Left ventricle myocardium inferior (tissue), 1 donor: Measurements from ENCODE around the gene DCAF11. TPM values are rescaled to one million over a fixed set of nuclear protein-coding genes. Genes with fewer than 3 reads are reported as not detected.

Experiments
- DNase-seq: peaks from one replicate; pipeline ENCODE4 v3.0.0-alpha.2; 2020
- H3K27ac ChIP-seq: fragments of 200-600 bp; replicated peaks from 2 replicates; pipeline ENCODE4 v1.8.0; 2021
- H3K27me3 ChIP-seq: fragments of 200-600 bp; 2 replicates; pipeline ENCODE4 v1.8.0; 2021; ENCODE audit warnings: low read depth
- H3K36me3 ChIP-seq: fragments of 200-600 bp; 2 replicates; pipeline ENCODE4 v1.8.0; 2021
- H3K4me1 ChIP-seq: fragments of 200-600 bp; 2 replicates; pipeline ENCODE4 v1.8.0; 2021
- H3K4me3 ChIP-seq: fragments of 200-600 bp; 2 replicates; pipeline ENCODE4 v1.8.0; 2021; ENCODE audit warnings: mild to moderate bottlenecking, moderate library complexity
- H3K9me3 ChIP-seq: fragments of 200-600 bp; replicated peaks from 2 replicates; pipeline ENCODE4 v1.8.0; 2021
- CTCF ChIP-seq: fragments of 200-600 bp; IDR thresholded peaks from 2 replicates; pipeline ENCODE4 v1.8.0; 2021; ENCODE audit warnings: antibody characterized with exemption, mild to moderate bottlenecking, borderline replicate concordance
- intact Hi-C: fragments of 100-400 bp; cut with micrococcal nuclease; formaldehyde crosslinking; loops from one replicate; pipeline ENCODE4 v1.11.0; 2022
- total RNA-seq: library from RNA; stranded (reverse); fragmentation: NEBNext Ultra II Directional; extraction: Animal tissue kit (Norgen Biotek cat#: 25700); gene quantifications from one replicate; pipeline ENCODE4 v1.2.1, GENCODE V29; 2021
- donor health status: DM: no; HTN: yes; CAD: no; lungs with severe emphysema.

DCAF11 gene
- total RNA-seq, 1 donor from 2014 or later = 74.7 TPM

- intact Hi-C loops = no loop called here
- Histone ChIP-seq H3K27ac (peak within 1 kb of the TSS; percentile 94), H3K4me1 (peaks cover 76% of the 10 kb centered on the region), H3K27me3 (no peaks in the 10 kb centered on the region), H3K36me3 (peaks cover 40% of the 10 kb centered on the region), H3K4me3 (peak within 1 kb of the TSS; percentile 93), H3K9me3 (no peaks in the 10 kb centered on the region)
- peak; percentile 80 for TF ChIP-seq CTCF
- peak; percentile 100 for DNase-seq
Measured at GRCh38 chr14:24141097-24141880, 26.7 kb downstream of the DCAF11 start, which contains the start of gene EMC9. TSS of gene EMC9 (minus strand) at chr14:24141591. CDS start at chr14:24141304, 287 bp downstream.

GRCh38 chr14:24143511-24143910 is 28.9 kb downstream of the DCAF11 start:
- no peak for TF ChIP-seq CTCF
- intact Hi-C loops = no loop called here
- H3K27ac ChIP-seq = no peak overlapping the region

GRCh38 chr14:24144451-24144850 is 29.9 kb downstream of the DCAF11 start:
- Histone ChIP-seq H3K4me1 (peaks cover 72% of the 10 kb centered on the region), H3K4me3 (no peak overlapping the region), H3K27ac (no peak overlapping the region), H3K36me3 (peaks cover 29% of the 10 kb centered on the region), H3K27me3 (no peaks in the 10 kb centered on the region), H3K9me3 (no peaks in the 10 kb centered on the region)
- no peak for DNase-seq
- intact Hi-C loops = no loop called here
- TF ChIP-seq CTCF = no peak

More at GRCh38 chr14:24143511-24143910, 28.9 kb downstream of the DCAF11 start:
- no peak for DNase-seq
- Histone ChIP-seq H3K27me3 (no peaks in the 10 kb centered on the region), H3K4me1 (peaks cover 70% of the 10 kb centered on the region), H3K9me3 (no peaks in the 10 kb centered on the region), H3K36me3 (peaks cover 29% of the 10 kb centered on the region), H3K4me3 (no peak overlapping the region)

GRCh38 chr14:24145219-24145618 is 30.6 kb downstream of the DCAF11 start:
- H3K27ac ChIP-seq = peak overlapping the region; percentile 98
- no peak for TF ChIP-seq CTCF
- no peaks in the 10 kb centered on the region for H3K9me3 ChIP-seq
- H3K36me3 ChIP-seq = peaks cover 32% of the 10 kb centered on the region
- intact Hi-C loops = no loop called here
- peaks cover 72% of the 10 kb centered on the region for H3K4me1 ChIP-seq
- H3K4me3 ChIP-seq = peak overlapping the region; percentile 99
- H3K27me3 ChIP-seq = no peaks in the 10 kb centered on the region
- no peak for DNase-seq

- intact Hi-C loops = no loop called here
- H3K4me1 ChIP-seq = peaks cover 66% of the 10 kb centered on the region
- DNase-seq = no peak
- no peaks in the 10 kb centered on the region for H3K27me3 ChIP-seq
- H3K36me3 ChIP-seq = peaks cover 38% of the 10 kb centered on the region
- no peak for TF ChIP-seq CTCF
- H3K27ac ChIP-seq = peak overlapping the region; percentile 98
- H3K4me3 ChIP-seq = peak overlapping the region; percentile 99
- H3K9me3 ChIP-seq = no peaks in the 10 kb centered on the region
Measured at GRCh38 chr14:24145690-24146452, 31.3 kb downstream of the DCAF11 start.
